Measurements from ENCODE around the gene SCEL. TPM values are rescaled to one million over a fixed set of nuclear protein-coding genes. Genes with fewer than 3 reads are reported as not detected.

Gene SCEL
- total RNA-seq, 1 experiment from 2014 or later: 2.8 TPM

DNA sequence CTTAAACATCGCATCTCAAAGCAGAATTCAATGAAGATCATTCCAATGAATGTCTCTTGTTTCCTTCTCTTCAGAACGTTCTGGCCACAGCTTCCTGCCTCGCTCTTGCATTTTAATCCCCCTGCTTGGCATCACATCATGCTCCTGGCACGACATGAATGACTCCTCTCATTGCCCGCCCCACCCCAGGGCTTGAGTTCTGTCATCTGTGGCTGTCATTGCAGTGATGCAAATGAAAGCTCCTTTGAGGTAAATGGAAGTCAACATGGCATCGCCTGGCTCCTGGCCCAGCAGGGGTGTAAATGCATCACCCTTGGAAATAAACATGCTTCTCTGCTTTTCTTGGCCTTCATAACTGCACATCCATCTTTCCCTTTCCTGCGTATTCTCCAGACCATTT is 48.6 kb downstream of the SCEL start:
- Mint-ChIP-seq H3K36me3 (ENCODE audit: insufficient read depth, unreplicated experiment) (no peaks in the 10 kb centered on the region), H3K4me1 (ENCODE audit: low read depth, unreplicated experiment) (no peaks in the 10 kb centered on the region), H3K9me3 (ENCODE audit: unreplicated experiment) (no peaks in the 10 kb centered on the region), H3K27me3 (ENCODE audit: insufficient read depth, unreplicated experiment) (no peaks in the 10 kb centered on the region), H3K27ac (ENCODE audit: unreplicated experiment) (no peak overlapping the region), H3K4me3 (ENCODE audit: unreplicated experiment) (no peak overlapping the region)
- H3K36me3 ChIP-seq (ENCODE audit: control insufficient read depth, insufficient read depth, low read length): no peaks in the 10 kb centered on the region; the same call in 1 of the 2 replicates
- no peaks in the 10 kb centered on the region; the same call in 1 of the 2 replicates for H3K27me3 ChIP-seq (replicated peaks; ENCODE audit: control insufficient read depth, insufficient read depth, low read length)
- no peak for DNase-seq
- BruUV-seq (replicated peaks): no TSS peak
- CTCF ChIA-PET: interaction anchor here (1.0 kb wide), 1 partner anchor 9 kb away, joined by 6 read pairs; no protein-coding TSS in a partner anchor
- H3K4me1 ChIP-seq: no peaks in the 10 kb centered on the region
- TF ChIP-seq, protein P1, sequence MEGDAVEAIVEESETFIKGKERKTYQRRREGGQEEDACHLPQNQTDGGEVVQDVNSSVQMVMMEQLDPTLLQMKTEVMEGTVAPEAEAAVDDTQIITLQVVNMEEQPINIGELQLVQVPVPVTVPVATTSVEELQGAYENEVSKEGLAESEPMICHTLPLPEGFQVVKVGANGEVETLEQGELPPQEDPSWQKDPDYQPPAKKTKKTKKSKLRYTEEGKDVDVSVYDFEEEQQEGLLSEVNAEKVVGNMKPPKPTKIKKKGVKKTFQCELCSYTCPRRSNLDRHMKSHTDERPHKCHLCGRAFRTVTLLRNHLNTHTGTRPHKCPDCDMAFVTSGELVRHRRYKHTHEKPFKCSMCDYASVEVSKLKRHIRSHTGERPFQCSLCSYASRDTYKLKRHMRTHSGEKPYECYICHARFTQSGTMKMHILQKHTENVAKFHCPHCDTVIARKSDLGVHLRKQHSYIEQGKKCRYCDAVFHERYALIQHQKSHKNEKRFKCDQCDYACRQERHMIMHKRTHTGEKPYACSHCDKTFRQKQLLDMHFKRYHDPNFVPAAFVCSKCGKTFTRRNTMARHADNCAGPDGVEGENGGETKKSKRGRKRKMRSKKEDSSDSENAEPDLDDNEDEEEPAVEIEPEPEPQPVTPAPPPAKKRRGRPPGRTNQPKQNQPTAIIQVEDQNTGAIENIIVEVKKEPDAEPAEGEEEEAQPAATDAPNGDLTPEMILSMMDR (IDR thresholded peaks at IDR 0.05; ENCODE audit: insufficient read depth in 1 of 2, low read depth in 1 of 2, low read length in 1 of 2, severe bottlenecking in 1 of 2, unreplicated experiment in 1 of 2): no peak
- POLR2A ChIA-PET: no interaction called here
- no peaks in the 10 kb centered on the region for H3K9me3 ChIP-seq
- intact Hi-C loops (cut with micrococcal nuclease; ENCODE audit: unreplicated experiment): no loop called here
- H3K4me3 ChIP-seq (ENCODE audit: low read depth, low read length): no peak overlapping the region

DNA sequence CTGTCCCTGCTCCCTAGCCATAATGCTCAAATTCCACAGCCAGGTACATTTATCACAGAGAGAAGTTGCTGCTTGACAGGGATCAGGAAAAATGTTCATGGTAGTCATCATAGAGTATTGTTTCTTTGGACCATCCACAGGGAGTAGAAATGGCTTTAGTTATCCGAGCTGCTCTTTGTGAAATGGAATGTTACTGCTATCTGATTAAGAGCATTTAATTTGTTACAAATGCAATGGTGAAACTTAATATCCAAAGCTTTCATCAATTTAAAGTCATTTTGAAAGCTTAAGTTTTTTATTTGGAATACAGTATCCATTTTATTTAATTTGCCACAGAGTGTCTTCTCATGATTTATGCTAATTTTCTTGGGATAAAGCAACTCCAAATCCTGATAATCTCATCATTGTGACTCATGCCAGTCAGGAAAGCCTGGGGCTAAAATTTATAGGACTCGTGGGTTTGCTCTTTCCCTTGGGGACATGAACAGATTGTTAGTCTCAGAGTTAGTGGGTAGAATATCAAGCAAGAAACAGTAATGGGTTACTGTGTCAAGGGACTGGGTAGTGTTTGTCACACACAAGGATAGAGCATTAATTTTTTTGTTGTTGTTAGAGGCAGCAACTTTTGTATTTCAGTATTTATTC is 59.8 kb downstream of the SCEL start:
- no peaks in the 10 kb centered on the region for H3K4me1 Mint-ChIP-seq (ENCODE audit: low read depth, unreplicated experiment)
- Histone ChIP-seq H3K4me3 (ENCODE audit: low read depth, low read length) (no peak overlapping the region), H3K9me3 (no peaks in the 10 kb centered on the region), H3K36me3 (ENCODE audit: control insufficient read depth, insufficient read depth, low read length) (no peaks in the 10 kb centered on the region), H3K4me1 (no peaks in the 10 kb centered on the region), H3K27me3 (replicated peaks; ENCODE audit: control insufficient read depth, insufficient read depth, low read length) (no peaks in the 10 kb centered on the region)
- H3K27me3 Mint-ChIP-seq (ENCODE audit: insufficient read depth, unreplicated experiment): peaks cover 2% of the 10 kb centered on the region
- CTCF ChIA-PET: no interaction called here
- H3K4me3 Mint-ChIP-seq (ENCODE audit: unreplicated experiment): no peak overlapping the region
- H3K36me3 Mint-ChIP-seq (ENCODE audit: insufficient read depth, unreplicated experiment): no peaks in the 10 kb centered on the region
- no peak for DNase-seq
- TF ChIP-seq, protein P1 (IDR thresholded peaks at IDR 0.05; ENCODE audit: insufficient read depth in 1 of 2, low read depth in 1 of 2, low read length in 1 of 2, severe bottlenecking in 1 of 2, unreplicated experiment in 1 of 2): no peak
- no peak overlapping the region for H3K27ac Mint-ChIP-seq (ENCODE audit: unreplicated experiment)
- intact Hi-C loops (cut with micrococcal nuclease; ENCODE audit: unreplicated experiment): no loop called here
- BruUV-seq (replicated peaks): no TSS peak
- no peaks in the 10 kb centered on the region for H3K9me3 Mint-ChIP-seq (ENCODE audit: unreplicated experiment)
- POLR2A ChIA-PET: no interaction called here

DNA sequence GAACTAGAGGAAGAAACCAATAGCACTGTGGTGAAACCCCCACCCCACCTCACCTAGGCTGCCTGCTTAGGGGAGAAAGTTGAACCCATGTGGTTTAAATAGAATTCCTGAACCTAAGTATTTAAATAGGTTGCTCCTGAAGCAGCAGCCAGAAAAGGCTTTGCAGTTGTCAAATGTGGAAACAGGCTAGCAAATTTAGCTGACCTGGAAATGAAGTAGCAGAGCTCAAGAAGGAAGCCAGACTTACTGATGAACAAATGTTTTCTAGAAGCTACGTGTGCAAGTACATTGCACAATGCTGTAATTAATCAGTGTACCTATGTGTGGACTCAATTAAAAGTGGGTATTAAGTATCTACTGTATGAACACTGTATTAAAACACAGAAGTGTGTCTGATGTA is 61.3 kb downstream of the SCEL start:
- POLR2A ChIA-PET: no interaction called here
- TF ChIP-seq, protein P1 (IDR thresholded peaks at IDR 0.05; ENCODE audit: insufficient read depth in 1 of 2, low read depth in 1 of 2, low read length in 1 of 2, severe bottlenecking in 1 of 2, unreplicated experiment in 1 of 2): no peak
- H3K4me1 ChIP-seq: no peaks in the 10 kb centered on the region
- H3K4me1 Mint-ChIP-seq (ENCODE audit: low read depth, unreplicated experiment): no peaks in the 10 kb centered on the region
- DNase-seq: no peak
- no peak overlapping the region for H3K27ac Mint-ChIP-seq (ENCODE audit: unreplicated experiment)
- no peak overlapping the region for H3K4me3 ChIP-seq (ENCODE audit: low read depth, low read length)
- no TSS peak for BruUV-seq (replicated peaks)
- H3K27me3 Mint-ChIP-seq (ENCODE audit: insufficient read depth, unreplicated experiment): peaks cover 2% of the 10 kb centered on the region
- H3K9me3 Mint-ChIP-seq (ENCODE audit: unreplicated experiment): no peaks in the 10 kb centered on the region
- CTCF ChIA-PET: no interaction called here
- no peaks in the 10 kb centered on the region for H3K36me3 Mint-ChIP-seq (ENCODE audit: insufficient read depth, unreplicated experiment)
- no peak overlapping the region for H3K4me3 Mint-ChIP-seq (ENCODE audit: unreplicated experiment)
- no peaks in the 10 kb centered on the region for H3K9me3 ChIP-seq
- no peaks in the 10 kb centered on the region for H3K36me3 ChIP-seq (ENCODE audit: control insufficient read depth, insufficient read depth, low read length)
- H3K27me3 ChIP-seq (replicated peaks; ENCODE audit: control insufficient read depth, insufficient read depth, low read length): no peaks in the 10 kb centered on the region
- intact Hi-C loops (cut with micrococcal nuclease; ENCODE audit: unreplicated experiment): no loop called here

Data from Caco-2 (cell line).